Pons (tissue), 1 donor: ENCODE measurements around the gene ATAD1.
"Not testable (repeated sequence)": the region's sequence is repeated elsewhere in the genome, so short reads cannot be mapped to it uniquely, and the experiment has no call there.

Experiments
- DNase-seq: peaks from one replicate; pipeline ENCODE4 v3.0.0-alpha.2; 2016; ENCODE audit warnings: low spot score

ATAD1 gene, protein sequence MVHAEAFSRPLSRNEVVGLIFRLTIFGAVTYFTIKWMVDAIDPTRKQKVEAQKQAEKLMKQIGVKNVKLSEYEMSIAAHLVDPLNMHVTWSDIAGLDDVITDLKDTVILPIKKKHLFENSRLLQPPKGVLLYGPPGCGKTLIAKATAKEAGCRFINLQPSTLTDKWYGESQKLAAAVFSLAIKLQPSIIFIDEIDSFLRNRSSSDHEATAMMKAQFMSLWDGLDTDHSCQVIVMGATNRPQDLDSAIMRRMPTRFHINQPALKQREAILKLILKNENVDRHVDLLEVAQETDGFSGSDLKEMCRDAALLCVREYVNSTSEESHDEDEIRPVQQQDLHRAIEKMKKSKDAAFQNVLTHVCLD

DNA sequence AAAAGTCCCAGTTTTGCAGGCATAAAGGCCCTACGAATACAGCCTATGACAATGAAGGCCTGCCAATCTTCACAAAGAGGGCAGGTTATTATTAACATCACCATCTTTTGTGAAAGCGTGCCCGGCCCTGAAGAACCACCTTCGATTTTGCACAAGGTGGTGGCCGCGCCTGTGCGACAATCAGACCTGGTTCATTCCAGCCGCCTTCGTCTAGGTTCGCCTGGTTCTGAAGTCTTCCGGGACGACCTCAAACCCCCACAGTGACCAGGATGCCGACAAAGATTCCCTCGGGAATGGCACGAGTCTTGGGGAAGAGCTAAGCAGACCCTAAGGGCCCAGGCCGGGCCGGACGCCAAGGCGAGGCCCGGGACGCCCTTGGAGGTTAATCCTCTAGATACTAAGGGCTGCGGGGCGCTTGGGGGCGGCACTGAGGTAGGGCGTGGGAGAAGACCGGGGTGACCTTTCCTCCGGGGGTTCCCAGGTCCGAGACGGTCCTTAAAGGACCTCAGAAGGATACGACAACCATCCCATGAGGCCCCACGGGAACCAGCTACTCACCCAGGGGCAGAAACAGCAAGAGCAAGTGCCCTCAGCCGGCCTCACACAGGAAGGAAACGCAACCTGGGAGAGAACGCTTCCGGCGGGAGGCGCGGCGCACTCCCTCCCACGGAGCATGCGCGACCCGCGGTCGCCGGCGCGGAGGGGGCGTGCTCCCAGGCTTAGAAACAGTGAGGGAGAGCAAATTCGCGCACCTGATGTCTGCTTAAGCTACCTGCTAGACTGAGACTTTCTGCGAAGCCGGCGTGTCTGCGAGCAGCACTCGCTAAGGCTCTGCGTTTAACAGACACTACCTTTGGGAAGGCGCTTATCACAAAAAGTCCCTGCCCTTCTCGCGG is at the start of gene ATAD1:
Gene ATAD1 (minus strand): TSS at position 618 of the 896 bp plus-strand sequence. CDS start 3,627 bp downstream, outside the sequence.
- DNase-seq: peak; percentile 85

DNA sequence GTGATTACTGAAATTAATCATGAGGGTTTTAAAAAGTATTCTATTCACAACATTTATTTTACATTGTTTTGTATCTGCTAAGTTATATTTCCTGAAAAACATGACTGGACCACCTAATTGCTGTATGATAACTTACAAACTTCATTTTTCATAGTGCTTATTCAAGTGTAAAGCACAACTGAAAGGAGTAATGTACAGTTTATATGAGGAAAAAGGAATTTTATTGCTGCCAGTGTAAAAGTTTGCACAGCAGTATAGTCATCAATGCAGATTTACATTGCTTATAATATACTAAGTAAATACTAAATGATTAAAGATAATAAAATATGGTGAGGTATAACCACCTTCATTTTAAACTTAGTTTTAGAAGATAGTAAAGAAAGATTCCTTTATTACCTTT is 49.4 kb upstream of the ATAD1 start:
- no peak for DNase-seq

DNA sequence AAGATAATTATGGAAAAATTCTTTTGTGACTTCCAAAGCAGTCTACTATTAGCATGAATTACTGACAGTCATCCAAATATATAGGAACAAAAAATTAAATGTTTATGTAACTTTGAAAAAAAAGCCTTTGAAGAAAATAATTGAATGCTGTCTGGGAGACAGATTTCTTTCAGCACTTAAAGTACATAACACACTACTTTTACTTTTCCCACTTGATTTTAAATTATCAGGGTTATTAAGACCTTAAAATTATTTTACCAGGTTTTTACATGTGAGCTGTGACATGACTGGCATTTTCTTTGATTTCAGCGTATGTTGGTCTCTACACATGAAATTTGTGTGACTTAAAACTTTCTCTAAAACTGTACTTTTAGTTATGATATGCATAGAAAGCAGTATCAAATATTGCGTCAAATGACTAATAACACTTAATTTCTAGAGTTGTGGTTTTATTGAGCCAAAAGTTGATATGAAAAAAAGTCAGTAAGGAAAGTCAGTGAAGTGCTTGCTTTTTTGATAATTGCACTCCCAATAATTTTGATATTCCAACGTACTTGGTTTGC is 48.5 kb upstream of the ATAD1 start:
- DNase-seq: no peak

DNA sequence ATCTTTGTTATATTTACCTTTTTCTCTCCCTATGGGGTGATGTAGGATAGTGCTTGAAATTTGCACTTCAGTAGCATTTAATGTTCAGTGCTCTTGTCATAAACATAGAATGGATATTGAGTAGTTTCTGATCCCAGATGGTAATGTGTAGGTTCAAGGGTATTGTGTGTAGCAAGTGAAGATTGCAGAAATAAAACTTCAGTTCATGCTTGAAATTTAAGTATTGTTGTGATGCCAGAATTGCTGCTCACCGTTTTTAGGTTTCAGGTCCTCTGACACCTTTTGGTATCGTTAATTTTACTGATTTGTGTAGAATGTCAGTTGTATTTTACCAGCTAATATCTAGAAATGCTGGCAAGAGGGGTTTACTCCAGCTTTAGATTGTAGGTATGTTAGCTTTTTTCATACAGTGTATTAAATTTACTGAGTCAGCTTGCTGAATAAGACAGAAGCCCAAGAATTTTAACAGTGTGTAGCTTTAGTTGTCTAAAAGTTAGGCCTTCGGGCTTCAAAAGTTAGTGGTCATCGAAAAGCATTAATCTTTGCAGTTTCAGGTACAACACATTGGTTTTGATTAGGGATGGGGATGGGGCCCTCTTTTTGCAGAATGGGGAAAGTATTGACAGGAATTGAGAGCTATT is 47.3 kb upstream of the ATAD1 start:
- peak; percentile 29 for DNase-seq

DNA sequence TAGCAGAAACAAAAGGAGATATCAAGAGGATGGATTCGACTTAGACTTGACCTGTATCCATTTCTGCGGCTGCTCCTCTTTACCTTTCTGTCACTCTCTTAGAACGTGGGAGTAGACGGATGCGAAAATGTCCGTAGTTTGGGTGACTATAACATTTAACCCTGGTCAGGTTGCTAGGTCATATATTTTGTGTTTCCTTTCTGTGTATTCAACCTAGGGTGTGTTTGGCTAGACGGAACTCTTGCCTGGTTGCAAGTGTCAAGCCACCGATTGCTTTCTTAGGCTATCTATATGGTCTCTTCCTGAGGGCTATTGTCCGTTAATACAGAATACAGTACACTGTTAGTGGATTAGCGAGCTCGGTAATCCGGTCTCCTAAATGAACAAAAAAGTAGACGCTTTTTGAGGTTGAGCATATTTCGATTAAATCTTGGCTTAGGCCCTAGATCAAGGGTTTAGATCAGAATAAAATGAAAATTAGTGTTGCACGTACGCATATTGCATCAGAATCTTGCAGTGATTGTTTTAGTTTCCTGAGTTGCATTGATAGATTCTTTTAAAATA is 46.6 kb upstream of the ATAD1 start:
- peak; percentile 60 for DNase-seq

DNA sequence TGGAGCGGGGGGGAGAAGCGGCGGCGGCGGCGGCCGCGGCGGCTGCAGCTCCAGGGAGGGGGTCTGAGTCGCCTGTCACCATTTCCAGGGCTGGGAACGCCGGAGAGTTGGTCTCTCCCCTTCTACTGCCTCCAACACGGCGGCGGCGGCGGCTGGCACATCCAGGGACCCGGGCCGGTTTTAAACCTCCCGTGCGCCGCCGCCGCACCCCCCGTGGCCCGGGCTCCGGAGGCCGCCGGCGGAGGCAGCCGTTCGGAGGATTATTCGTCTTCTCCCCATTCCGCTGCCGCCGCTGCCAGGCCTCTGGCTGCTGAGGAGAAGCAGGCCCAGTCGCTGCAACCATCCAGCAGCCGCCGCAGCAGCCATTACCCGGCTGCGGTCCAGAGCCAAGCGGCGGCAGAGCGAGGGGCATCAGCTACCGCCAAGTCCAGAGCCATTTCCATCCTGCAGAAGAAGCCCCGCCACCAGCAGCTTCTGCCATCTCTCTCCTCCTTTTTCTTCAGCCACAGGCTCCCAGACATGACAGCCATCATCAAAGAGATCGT is 46.0 kb upstream of the ATAD1 start:
- DNase-seq: not testable (repeated sequence)

DNA sequence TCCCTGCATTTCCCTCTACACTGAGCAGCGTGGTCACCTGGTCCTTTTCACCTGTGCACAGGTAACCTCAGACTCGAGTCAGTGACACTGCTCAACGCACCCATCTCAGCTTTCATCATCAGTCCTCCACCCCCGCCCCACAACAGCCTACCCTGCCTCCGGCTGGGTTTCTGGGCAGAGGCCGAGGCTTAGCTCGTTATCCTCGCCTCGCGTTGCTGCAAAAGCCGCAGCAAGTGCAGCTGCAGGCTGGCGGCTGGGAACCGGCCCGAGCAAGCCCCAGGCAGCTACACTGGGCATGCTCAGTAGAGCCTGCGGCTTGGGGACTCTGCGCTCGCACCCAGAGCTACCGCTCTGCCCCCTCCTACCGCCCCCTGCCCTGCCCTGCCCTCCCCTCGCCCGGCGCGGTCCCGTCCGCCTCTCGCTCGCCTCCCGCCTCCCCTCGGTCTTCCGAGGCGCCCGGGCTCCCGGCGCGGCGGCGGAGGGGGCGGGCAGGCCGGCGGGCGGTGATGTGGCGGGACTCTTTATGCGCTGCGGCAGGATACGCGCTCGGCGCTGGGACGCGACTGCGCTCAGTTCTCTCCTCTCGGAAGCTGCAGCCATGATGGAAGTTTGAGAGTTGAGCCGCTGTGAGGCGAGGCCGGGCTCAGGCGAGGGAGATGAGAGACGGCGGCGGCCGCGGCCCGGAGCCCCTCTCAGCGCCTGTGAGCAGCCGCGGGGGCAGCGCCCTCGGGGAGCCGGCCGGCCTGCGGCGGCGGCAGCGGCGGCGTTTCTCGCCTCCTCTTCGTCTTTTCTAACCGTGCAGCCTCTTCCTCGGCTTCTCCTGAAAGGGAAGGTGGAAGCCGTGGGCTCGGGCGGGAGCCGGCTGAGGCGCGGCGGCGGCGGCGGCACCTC is 45.3 kb upstream of the ATAD1 start, which contains the start of the genes KLLN and PTEN:
Gene KLLN (minus strand): TSS at position 481 of the 891 bp plus-strand sequence. CDS start 1,046 bp downstream, outside the sequence.
Gene PTEN (plus strand): TSS at position 573 of the 891 bp plus-strand sequence. CDS start 845 bp downstream, outside the sequence.
- DNase-seq: peak; percentile 85

DNA sequence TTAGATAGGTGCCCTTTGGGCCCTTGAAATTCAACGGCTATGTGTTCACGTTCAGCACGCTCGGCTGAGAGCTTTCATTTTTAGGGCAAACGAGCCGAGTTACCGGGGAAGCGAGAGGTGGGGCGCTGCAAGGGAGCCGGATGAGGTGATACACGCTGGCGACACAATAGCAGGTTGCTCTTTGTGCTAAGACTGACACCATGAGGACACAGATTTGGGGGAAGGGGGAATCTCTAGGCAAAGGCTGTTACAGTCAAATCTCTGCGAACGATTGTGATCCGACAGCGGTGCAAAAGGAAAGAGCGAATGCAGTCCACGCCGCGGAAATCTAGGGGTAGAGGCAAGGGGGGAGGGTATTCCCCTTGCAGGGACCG is 44.6 kb upstream of the ATAD1 start:
- DNase-seq: peak; percentile 65

DNA sequence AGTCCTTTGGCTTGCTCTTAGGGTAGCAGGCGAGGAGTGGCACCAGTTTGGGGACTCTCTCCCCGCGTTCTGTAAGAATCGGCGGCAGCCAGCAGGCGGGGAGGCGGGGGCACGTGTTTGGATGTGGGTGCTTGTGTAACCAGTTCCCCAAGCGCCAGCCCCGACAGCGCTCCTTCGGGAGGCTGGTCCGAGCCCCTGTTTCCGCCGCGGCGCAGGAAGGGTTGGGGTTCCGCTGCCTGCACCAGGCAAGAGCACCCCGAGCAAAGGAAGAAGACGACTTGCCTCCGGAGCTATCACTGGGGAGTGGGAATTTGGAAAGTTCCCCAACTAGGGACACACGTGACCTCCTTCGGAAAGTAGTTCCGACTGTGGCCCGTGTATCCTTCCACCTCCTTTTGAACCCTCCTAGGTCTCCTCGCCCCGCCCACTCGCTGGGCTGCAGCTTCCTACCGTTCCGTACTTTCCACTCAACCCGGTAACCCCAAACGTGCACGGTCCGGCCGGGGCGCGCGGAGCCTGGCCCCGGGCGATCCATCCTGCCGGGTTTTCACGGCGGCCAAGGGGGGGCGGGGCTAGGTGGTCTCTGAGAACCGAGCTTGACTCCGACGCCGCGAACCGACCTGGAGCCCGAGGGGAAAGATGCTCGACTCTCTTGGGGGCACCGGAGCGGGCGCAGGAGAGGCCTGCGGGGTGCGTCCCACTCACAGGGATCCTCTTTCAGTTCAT is 44.1 kb upstream of the ATAD1 start:
- peak; percentile 93 for DNase-seq

DNA sequence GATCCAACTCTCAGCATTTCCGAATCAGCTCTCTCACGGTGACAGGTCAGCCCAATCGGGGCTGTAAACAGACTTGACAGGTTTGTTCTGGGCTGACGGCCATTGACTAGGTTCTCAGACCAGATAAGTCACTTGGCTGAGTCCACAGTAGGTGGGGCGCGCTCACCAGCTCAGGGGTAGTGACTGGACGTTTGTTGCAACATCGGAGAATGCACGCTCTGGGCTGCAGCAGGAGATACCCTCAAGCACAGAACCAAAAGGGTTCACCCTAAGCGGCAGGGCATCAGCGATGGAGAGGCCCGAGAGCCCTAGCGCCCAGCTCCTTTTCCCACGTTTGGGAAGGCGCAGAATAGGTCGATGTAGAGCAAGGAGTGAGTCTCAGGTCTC is 43.5 kb upstream of the ATAD1 start:
- peak; percentile 56 for DNase-seq

DNA sequence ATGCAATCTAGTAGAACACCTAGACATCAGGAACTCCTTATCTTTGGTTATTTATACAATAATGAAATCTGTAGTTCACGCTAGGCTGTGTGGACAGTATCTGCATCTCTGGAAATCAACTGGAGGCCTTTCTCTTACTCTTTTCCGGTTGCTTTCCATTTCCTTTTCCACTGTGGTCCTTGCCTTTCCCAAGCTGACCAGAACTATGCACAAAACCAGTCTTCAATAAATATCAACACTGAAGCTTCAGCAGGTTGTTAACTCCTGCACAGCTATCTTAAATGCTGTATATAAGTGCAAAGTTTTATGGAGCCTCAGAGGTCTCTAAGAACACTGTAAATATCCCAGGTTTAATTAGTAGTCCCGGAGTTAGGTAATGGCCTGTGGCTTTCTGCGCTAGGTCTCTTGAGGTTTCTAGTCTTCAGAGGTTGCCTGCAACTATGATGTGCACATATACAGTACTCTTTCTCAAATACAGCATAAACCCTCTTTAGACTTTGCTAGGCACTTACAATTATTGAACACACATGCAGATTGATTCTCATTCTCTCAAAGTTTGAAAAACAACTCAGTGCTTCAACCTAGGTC is 42.9 kb upstream of the ATAD1 start:
- DNase-seq: no peak

DNA sequence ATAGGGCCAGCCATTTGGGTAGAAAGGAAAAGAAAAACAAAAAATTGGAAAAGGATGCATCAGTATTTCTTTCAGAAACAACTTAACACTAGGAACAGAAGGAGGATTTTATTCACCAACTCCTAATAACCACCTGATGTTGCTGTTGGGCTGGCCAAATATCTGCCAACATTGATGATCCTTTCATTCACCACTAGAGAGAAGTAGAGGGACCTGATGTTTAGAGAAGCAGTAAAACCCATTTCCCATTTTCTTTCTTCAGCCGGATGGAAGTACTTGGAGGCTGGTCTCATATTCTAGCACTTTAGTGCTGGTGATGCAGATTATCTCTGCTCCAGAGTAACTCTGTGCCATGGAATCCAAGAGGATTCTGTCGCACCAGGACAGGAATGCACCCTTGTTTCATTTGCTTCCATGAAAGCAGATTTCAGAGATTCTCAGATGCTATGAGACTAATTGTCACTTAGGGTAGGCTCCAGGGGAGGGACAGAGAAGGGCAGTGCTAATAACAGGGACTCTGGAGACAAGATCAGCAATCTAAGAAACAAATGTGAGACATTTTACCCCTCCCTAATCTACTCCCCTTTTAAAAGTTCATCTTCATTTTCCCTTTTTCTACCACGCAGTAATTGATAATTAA is 42.2 kb upstream of the ATAD1 start:
- peak; percentile 86 for DNase-seq

DNA sequence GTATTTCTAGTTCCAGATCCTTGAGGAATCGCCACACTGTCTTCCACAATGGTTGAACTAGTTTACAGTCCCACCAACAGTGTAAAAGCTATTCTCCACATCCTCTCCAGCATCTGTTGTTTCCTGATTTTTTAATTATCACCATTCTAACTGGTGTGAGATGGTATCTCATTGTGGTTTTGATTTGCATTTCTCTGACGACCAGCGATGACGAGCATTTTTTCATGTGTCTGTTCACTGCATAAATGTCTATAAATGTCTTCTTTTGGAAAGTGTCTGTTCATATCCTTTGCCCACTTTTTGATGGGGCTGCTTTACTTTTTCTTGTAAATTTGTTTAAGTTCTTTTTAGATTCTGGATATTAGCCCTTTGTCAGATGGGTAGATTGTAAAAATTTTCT is 37.6 kb upstream of the ATAD1 start:
- not testable (repeated sequence) for DNase-seq

DNA sequence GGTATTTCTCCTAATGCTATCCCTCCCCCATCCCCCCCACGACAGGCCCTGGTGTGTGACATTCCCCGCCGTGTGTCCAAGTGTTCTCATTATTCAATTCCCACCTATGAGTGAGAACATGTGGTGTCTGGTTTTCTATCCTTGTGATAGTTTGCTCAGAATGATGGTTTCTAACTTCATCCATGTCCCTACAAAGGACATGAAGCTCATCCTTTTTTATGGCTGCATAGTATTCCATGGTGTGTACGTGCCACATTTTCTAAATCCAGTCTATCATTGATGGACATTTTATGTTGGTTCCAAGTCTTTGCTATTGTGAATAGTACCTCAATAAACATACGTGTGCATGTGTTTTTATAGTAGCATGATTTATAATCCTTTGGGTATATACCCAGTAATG is 37.2 kb upstream of the ATAD1 start:
- DNase-seq: not testable (repeated sequence)

DNA sequence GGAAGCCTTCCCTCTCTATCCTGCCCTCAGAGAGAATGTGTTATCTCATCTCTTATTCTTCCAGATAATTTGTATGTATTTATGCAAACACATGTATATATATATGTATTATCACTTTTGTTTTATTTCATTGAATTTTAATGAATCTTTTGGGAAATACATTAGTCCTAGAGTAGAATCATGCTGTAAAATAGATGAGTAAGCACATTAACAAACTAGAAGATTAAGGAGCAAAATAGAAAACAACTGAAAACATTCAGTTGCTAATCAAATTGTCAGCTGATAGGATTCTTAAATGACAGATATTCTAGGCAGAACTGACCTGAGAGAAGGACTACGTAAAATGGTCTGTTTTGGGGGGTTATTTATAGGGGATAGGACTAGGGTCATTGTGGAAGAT is 34.1 kb upstream of the ATAD1 start:
- no peak for DNase-seq

DNA sequence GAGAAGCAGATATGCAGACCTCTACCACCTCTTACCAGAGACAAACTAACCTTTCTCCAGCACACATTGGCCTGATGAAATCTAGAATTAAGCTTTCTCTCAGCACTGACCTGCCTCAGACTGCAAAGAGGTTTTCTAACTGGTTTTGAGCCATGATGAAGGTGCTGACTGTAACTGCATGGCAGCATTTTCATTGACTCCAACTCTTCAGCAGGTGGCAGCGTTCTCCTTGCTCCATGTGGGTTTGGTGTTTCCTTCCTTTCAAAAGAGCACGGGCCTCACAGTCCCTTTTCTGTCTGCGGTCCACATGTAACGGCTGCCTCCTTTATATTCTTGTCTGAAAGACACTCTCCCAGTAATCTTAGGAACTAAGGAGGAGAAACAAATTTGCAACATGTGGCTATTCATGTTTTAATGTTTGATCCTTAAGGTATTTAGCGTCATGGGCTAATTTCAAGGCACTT is 32.7 kb upstream of the ATAD1 start:
- DNase-seq: peak; percentile 70

DNA sequence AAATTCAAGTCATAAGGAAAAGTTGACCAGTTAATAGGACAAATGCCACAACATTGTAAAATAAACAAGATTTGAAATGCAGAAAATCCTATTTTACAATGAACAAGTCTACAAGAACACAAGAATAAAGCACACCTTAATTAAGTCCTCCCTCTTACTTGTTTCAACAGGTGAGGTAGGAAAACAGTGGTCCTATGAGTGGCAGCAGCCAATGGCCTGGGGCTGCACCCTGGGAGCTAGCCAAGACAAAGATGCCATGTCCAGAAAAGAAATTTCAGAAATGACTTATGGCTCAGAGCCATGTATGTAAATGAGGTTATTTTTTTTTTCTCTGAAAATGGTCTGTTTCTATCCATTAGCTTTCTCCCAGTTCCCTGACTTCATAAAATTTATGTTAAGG is 31.0 kb upstream of the ATAD1 start:
- no peak for DNase-seq

DNA sequence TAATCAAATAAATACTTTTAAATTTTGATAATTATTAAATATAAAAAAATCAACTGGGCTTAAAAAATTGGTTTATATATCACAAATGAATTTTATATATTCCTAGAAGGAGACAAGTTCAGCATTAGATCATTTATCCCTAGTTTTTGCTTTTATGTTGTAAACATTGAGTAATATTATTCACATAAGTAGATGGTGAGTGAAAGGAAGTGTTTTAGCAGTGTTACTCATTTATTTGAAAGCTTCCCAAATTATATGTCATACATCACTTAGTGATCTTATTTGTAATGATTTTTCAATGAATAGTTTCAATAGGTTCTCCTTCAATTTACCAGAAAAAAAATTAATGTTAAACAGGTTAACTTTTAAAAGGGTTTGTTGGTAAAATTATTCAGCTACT is 29.5 kb upstream of the ATAD1 start:
- no peak for DNase-seq

DNA sequence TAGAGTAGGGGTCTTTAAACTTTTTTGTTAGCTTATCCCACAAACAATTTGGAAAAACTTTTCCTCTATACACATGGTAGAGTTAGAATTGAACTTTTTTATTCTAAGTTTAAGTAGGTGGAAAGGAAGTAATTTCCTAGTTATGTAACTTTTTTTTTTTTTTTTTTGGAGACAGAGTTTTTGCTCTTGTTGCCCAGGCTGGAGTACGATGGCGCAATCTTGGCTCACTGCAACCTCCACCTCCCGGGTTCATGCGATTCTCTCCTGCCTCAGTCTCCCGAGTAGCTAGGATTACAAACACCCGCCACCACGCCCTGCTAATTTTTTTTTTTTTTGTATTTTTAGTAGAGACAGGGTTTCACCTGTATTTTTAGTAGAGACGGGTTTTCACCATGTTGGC is 28.7 kb upstream of the ATAD1 start:
- not testable (repeated sequence) for DNase-seq
